ENCODE measurements around the gene CD4. TPM values are rescaled to one million over a fixed set of nuclear protein-coding genes. Genes with fewer than 3 reads are reported as not detected.

CD4 gene
- total RNA-seq, 1 donor = 1.7 TPM

DNA sequence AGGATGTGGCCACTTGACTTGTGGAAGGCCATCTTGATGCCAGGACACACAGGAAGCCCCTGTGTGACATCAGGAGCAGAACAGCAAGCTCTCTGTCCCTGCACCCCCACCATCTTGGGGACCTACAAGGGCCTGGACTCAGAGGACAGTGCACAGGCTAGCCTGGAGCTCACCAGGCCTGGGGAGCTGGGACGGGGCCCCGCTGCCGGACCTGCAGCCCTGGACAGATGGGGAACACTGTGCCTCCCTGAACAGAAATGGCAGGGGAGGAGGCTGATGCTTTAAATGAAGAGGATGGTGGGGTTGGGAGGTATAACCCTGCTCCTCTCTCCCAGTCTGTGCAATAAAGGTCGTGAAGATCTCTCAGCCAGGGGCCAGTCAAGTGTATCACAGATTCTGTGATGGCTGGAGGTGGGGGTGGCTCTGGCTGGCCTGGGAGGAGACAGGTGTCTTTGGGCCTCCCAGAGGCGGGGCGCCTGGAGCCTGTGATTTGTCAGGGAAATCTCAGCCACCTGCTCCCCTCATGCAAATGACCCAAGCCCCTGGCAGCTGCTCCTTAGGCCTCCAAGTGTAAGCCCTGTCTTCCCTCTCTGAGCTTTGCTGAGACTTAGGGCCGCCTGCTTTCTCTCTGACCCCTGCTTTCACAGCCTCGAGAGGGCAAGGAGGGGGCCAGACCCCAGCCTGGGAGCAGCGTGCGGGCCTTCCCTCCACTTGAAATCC lies 50.3 kb downstream of the CD4 start:
- no peak for TF ChIP-seq CTCF (IDR thresholded peaks at IDR 0.05; ENCODE audit: insufficient read depth, low read depth, low read length)
- H3K4me3 ChIP-seq (ENCODE audit: low read depth, low read length) = no peak overlapping the region
- DNase-seq (ENCODE audit: low read depth) = no peak

DNA sequence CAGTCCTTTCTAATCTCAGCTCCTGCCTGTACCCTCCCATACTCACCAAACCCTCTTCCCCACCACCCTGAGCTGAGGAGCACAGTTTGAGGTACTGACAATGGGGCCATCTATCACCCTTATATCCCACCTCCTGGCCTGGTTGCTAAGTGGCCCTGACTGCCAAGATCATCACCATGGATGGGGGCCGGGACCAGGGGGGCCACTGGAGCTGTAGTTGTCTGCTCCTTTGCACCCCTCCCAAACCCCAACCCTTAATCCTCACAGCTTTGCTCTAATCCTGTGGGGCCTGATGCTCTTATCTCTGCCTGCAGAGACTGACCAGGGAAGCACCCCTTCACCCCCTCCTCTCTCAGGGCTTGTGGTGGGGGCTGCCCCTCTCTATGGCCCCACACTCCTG lies 51.0 kb downstream of the CD4 start:
- DNase-seq (ENCODE audit: low read depth) = peak; percentile 26
- TF ChIP-seq CTCF (IDR thresholded peaks at IDR 0.05; ENCODE audit: insufficient read depth, low read depth, low read length) = no peak
- no peak overlapping the region for H3K4me3 ChIP-seq (ENCODE audit: low read depth, low read length)

GRCh38 chr12:6840761-6841515 lies 51.6 kb downstream of the CD4 start, which contains the start of gene GNB3:
Gene GNB3 (plus strand): TSS chr12:6840925. CDS start chr12:6841288, 363 bp downstream.
- DNase-seq (ENCODE audit: low read depth) = no peak
- no peak within 1 kb of the TSS for H3K4me3 ChIP-seq (ENCODE audit: low read depth, low read length)
- no peak for TF ChIP-seq CTCF (IDR thresholded peaks at IDR 0.05; ENCODE audit: insufficient read depth, low read depth, low read length)

DNA sequence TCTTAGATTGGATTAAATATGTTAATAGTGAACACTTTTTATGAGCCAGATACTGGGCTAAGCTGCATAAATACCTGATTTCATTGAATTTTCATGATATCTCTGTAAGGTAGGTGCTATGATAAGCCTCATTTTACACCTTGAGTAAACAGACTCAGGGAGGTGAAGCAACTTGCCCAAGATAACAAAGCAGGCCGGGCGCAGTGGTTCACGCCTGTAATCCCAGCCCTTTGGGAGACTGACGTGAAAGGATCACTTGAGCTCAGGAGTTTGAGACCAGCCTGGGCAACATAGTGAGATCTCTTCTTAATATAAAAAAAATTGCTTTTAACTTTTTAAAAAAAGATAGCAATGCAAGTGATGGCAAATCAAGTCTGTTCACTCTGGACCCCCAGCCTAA lies 52.7 kb downstream of the CD4 start:
- no peak for TF ChIP-seq CTCF (IDR thresholded peaks at IDR 0.05; ENCODE audit: insufficient read depth, low read depth, low read length)
- H3K4me3 ChIP-seq (ENCODE audit: low read depth, low read length) = no peak overlapping the region
- DNase-seq (ENCODE audit: low read depth) = no peak

DNA sequence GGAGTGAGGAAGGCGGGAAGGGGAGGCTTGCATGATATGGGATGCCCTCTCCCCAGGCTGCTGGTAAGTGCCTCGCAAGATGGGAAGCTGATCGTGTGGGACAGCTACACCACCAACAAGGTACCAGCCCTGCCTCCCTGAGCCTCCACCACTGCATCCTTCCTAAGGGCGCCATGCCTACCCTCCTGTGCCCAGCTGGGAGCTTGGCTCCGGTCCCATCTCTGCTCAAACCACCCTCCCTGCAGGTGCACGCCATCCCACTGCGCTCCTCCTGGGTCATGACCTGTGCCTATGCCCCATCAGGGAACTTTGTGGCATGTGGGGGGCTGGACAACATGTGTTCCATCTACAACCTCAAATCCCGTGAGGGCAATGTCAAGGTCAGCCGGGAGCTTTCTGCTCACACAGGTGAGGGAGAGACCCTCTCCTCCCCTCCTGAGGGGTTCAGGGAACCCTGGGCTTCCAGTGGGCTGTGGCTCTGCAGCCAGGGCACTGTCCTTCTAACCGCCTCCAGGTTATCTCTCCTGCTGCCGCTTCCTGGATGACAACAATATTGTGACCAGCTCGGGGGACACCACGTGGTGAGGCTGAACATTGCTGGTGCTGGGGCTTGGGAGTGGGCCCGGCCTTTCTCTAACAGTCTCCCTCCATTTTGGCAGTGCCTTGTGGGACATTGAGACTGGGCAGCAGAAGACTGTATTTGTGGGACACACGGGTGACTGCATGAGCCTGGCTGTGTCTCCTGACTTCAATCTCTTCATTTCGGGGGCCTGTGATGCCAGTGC lies 54.0 kb downstream of the CD4 start:
- no peak for TF ChIP-seq CTCF (IDR thresholded peaks at IDR 0.05; ENCODE audit: insufficient read depth, low read depth, low read length)
- H3K4me3 ChIP-seq (ENCODE audit: low read depth, low read length) = no peak overlapping the region
- DNase-seq (ENCODE audit: low read depth) = no peak

- H3K4me3 ChIP-seq (ENCODE audit: low read depth, low read length) = no peak overlapping the region
- no peak for DNase-seq (ENCODE audit: low read depth)
- no peak for TF ChIP-seq CTCF (IDR thresholded peaks at IDR 0.05; ENCODE audit: insufficient read depth, low read depth, low read length)
Measured at GRCh38 chr12:6845395-6845794, 56.1 kb downstream of the CD4 start.
